Astrocyte (in vitro differentiated cells and primary cell): Measurements from ENCODE around the gene PLCL1.

Experiments
- CTCF ChIP-seq: IDR thresholded peaks from 2 replicates; pipeline ENCODE4 v1.5.1; 2011; ENCODE audit warnings: low read depth, mild to moderate bottlenecking, inconsistent platforms, low read length, moderate library complexity; ENCODE audit not compliant: insufficient read depth
- EZH2 ChIP-seq: IDR thresholded peaks from 2 replicates; pipeline ENCODE4 v1.6.1; 2012; ENCODE audit warnings: mild to moderate bottlenecking, low read length, inconsistent platforms; ENCODE audit not compliant: insufficient read depth

GRCh38 chr2:197828464-197829135 lies 24.2 kb downstream of the PLCL1 start:
- TF ChIP-seq CTCF (no peak), EZH2 (no peak)
